Measurements from ENCODE around the gene IER5L. TPM values are rescaled to one million over a fixed set of nuclear protein-coding genes. Genes with fewer than 3 reads are reported as not detected.

Gene IER5L
- total and polyA plus RNA-seq, 9 of the 15 experiments (the other 6 are each of a cell fraction or from before 2014, with no cell fraction given) = 0.14 to 11.9 (median 0.52) TPM

GRCh38 chr9:129222819-129223218, 44.8 kb upstream of the IER5L start:
- Histone ChIP-seq H3K4me3 (no peak overlapping the region), H3K9me1 (ENCODE audit: control insufficient read depth, insufficient read depth, low read length) (no peaks in the 10 kb centered on the region), H2AFZ (ENCODE audit: low read depth, low read length) (no peak overlapping the region), H3K79me2 (ENCODE audit: control insufficient read depth, insufficient read depth, low read length) (no peaks in the 10 kb centered on the region), H3K36me3 (ENCODE audit: control insufficient read depth, insufficient read depth, low read length) (no peaks in the 10 kb centered on the region), H3K4me2 (ENCODE audit: insufficient read depth, low read length) (no peak overlapping the region), H3K9ac (ENCODE audit: insufficient read depth in 1 of 2, low read depth in 2 of 2, low read length in 2 of 2) (no peak overlapping the region), H3K27me3 (ENCODE audit: control insufficient read depth in 2 of 2, insufficient read depth in 2 of 2, low read length in 2 of 2) (peaks cover 0 to 3% of the 10 kb centered on the region in 2 experiments; a peak in 2 of 5 replicates), H4K20me1 (replicated peaks; ENCODE audit: control insufficient read depth, insufficient read depth, low read length) (no peaks in the 10 kb centered on the region), H3K27ac (ENCODE audit: extremely low read depth, low read depth, low read length) (no peak overlapping the region), H3K9me3 (replicated peaks; ENCODE audit: control insufficient read depth, insufficient read depth, low read depth, low read length) (no peaks in the 10 kb centered on the region), H3K4me1 (replicated peaks in 1 of 2; ENCODE audit: control insufficient read depth in 2 of 2, insufficient read depth in 2 of 2, low read length in 2 of 2) (peaks cover 0 to 14% of the 10 kb centered on the region in 2 experiments; a peak in 3 of 5 replicates)
- no TSS peak for BruUV-seq (replicated peaks)
- DNase-seq (ENCODE audit: extremely low read depth in 1 of 4, low spot score in 3 of 4) = no peak
- WGBS (ENCODE audit: insufficient coverage, low coverage, missing lambda C conversion rate) = 58% methylated on average over 13 of the region's 13 CpGs
- in situ Hi-C loops (cut with MboI) (no loop called here), intact Hi-C loops (cut with micrococcal nuclease) (no loop called here)
- no peak for FAIRE-seq
- TF ChIP-seq ZNF23 (CRISPR knock-in tag; IDR thresholded peaks at IDR 0.05) = no peak
- TF ChIP-seq NR3C1 (CRISPR knock-in tag; IDR thresholded peaks at IDR 0.05) = no peak
- TF ChIP-seq POU5F1 (IDR thresholded peaks at IDR 0.05; ENCODE audit: borderline replicate concordance, low read depth, low read length, partially characterized antibody) = no peak
- TF ChIP-seq ZNF699 (CRISPR knock-in tag; IDR thresholded peaks at IDR 0.05; ENCODE audit: insufficient replicate concordance) = no peak
- TF ChIP-seq ZNF146 (CRISPR knock-in tag; IDR thresholded peaks at IDR 0.05; ENCODE audit: unreplicated experiment) = no peak
- TF ChIP-seq CBFA2T2 (conservative IDR thresholded peaks at IDR 0.05) = no peak
- no peak for TF ChIP-seq ZC3H11A (IDR thresholded peaks at IDR 0.05; ENCODE audit: low read depth, low read length)
- no peak for TF ChIP-seq IRF1 (CRISPR knock-in tag; IDR thresholded peaks at IDR 0.05; ENCODE audit: borderline replicate concordance)
- no peak for TF ChIP-seq ZNF764 (CRISPR knock-in tag; IDR thresholded peaks at IDR 0.05; ENCODE audit: low read depth)
- POLR2A ChIA-PET = interaction anchor here (0.5 to 0.8 kb wide), 3 partner anchors 19 to 588 kb away, joined by 4 to 6 read pairs (median 4); no protein-coding TSS in a partner anchor
- CTCF ChIA-PET (ENCODE audit: low intra/inter-chr PET ratio) = no interaction called here
- no peak for ATAC-seq

All from K562 (cell line).